Kidney epithelial cell (primary cell): Measurements from ENCODE around the gene GPR153. TPM values are rescaled to one million over a fixed set of nuclear protein-coding genes. Genes with fewer than 3 reads are reported as not detected.

Experiments used
- DNase-seq: peaks from one replicate; pipeline ENCODE4 v3.0.0-alpha.2; 2010; ENCODE audit warnings: low read depth
- H3K27me3 ChIP-seq: 2 replicates; pipeline ENCODE4 v1.6.0; 2011; ENCODE audit warnings: low read length; ENCODE audit not compliant: control insufficient read depth, insufficient read depth
- H3K36me3 ChIP-seq: 2 replicates; pipeline ENCODE4 v1.5.1; 2011; ENCODE audit warnings: low read length; ENCODE audit not compliant: control insufficient read depth, insufficient read depth
- H3K4me3 ChIP-seq: 2 replicates; pipeline ENCODE4 v1.5.1; 2011; ENCODE audit warnings: low read depth, mild to moderate bottlenecking, control low read depth, low read length
- total RNA-seq: library from RNA; depleted of rRNA; stranded (reverse); fragments of >200 nt; gene quantifications from 2 replicates; pipeline ENCODE4 v1.2.3, GENCODE V29; 2015
- TF ChIP-seq, protein P1 (sequence below): IDR thresholded peaks from 2 replicates; pipeline ENCODE4 v1.5.1; 2011; ENCODE audit warnings: mild to moderate bottlenecking, moderate library complexity, low read length, control low read depth, inconsistent platforms; ENCODE audit not compliant: insufficient read depth, poor library complexity, severe bottlenecking

The GPR153 gene
- total RNA-seq, 1 donor from 2014 or later: 11.4 TPM

DNA sequence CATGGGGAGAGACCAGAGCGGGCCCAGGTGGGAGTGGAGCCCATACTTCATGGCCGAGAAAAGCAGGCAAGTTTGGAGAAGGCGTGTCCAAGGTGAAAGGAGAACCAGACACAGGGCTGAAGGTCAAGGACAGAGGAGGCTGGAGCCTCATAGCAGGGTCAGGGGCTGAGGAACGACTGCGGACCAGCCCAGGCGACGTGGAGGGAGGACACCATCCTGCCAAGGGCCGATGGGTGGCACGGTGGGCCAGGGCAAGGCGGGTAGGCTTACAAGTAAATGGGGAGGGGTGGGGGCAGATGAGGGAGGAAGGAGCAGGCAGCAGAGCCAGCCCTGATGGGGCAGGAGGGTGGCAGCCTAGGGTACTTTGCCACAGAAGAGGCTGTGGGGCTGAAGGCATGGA, 18.2 kb upstream of the GPR153 start:
- Histone ChIP-seq H3K36me3 (no peaks in the 10 kb centered on the region), H3K4me3 (no peak overlapping the region), H3K27me3 (no peaks in the 10 kb centered on the region)
- DNase-seq: no peak
- TF ChIP-seq, protein P1, sequence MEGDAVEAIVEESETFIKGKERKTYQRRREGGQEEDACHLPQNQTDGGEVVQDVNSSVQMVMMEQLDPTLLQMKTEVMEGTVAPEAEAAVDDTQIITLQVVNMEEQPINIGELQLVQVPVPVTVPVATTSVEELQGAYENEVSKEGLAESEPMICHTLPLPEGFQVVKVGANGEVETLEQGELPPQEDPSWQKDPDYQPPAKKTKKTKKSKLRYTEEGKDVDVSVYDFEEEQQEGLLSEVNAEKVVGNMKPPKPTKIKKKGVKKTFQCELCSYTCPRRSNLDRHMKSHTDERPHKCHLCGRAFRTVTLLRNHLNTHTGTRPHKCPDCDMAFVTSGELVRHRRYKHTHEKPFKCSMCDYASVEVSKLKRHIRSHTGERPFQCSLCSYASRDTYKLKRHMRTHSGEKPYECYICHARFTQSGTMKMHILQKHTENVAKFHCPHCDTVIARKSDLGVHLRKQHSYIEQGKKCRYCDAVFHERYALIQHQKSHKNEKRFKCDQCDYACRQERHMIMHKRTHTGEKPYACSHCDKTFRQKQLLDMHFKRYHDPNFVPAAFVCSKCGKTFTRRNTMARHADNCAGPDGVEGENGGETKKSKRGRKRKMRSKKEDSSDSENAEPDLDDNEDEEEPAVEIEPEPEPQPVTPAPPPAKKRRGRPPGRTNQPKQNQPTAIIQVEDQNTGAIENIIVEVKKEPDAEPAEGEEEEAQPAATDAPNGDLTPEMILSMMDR: no peak

DNA sequence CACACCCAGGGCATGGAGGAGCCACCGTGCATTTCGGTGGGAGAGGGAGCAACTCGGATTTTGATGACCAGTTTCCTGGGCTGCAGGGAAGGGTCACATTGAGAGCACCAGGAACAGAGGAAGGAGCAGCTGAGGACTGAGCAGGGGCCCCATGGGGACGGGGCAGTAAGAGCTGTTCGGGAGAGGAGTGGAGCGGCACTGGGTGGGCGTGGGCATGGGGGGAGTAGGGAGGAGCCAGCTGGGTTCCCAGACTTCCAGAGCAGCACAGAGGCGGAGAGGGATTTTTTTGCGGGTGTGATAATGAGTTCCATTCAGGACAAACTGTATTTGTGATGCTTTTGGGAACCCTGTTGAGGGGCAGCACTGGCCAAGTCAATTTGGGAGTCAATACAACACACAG, 17.4 kb upstream of the GPR153 start:
- TF ChIP-seq, protein P1: no peak
- H3K36me3 ChIP-seq: no peaks in the 10 kb centered on the region
- DNase-seq: no peak

DNA sequence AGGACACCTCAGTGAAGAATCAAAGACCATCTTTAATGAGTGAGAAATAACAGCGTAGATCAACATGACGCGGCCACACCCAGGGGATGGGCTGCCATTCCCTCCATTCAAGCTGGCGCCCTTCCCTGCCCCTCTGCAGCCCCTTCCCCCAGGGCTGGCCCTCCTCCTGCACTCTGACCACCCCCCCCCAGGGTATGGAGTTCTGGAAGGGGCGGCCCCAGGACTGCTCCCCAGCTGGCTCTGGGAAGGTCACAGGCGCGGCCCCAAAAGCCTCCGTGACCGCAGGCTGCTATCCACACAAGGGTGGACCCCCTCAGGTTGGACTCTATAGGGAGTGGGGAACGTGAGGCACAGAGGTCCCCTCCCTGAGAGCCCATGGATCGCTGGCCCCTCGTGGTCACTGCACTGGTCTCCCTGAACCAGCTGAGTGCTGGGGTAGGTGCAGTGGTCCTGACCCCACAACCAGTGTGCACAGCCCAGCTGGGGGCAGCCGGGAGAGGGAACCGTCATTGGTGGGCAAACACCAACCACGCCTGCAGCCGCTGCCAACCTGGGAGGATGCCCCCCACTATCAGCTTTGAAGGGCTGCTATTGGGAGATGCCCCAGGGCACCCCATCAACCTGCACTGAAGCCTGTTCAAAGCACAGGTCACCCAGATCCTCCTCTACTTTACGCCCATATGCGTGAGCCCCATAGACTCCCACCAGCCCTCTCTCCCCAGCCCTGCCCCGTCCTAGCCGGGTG, 16.1 kb upstream of the GPR153 start:
- no peak overlapping the region for H3K4me3 ChIP-seq
- H3K36me3 ChIP-seq: no peaks in the 10 kb centered on the region
- TF ChIP-seq, protein P1: no peak
- no peaks in the 10 kb centered on the region for H3K27me3 ChIP-seq
- DNase-seq: no peak

More for the DNA sequence above, 17.4 kb upstream of the GPR153 start:
- Histone ChIP-seq H3K4me3 (no peak overlapping the region), H3K27me3 (no peaks in the 10 kb centered on the region)

DNA sequence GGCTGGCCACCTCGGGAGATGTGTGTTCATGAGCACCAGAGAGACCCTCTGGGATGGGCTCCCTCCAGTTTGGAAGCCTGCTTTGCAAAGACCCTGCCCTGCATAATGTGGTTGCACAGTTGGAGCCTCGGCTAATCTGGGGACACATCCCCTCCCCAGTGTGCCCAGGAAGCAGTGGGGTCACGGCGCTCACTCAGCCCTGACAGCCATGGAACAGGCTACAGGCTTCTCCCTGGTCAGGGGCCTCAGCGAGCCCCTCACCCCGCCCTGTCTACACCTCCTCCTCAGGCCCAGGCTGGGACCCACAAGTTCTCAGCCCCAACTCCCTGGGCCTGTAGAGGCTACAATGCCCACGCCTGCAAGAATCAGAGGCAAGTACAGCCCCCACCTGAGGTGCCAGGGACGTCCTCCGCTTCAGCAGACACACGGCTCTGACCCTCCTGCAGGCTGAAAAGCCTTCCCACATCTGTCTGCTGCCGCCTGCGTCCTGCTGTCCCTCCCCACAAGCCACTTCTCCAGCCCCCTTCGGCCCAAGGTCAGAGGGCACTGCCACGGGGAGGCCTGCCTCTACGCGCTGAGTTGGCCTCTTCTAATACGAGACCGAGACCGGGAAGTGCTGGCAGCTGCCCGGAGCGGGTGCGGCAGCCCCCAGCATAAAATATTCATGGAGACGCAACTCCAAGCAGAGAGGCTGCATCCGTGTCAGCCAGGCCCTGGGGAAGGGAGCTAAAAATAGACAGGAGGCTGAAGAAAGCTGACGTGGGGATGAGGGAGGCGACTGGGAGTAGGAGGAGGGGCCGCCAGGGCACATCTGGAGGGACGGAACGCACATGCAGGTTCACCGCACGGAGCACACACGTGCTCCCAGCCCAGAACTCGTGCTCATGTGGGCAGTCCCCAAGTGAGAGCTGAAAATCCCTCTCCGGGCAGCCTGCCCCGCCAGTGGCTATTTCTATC, 15.2 kb upstream of the GPR153 start:
- DNase-seq: no peak
- Histone ChIP-seq H3K4me3 (no peak overlapping the region), H3K27me3 (no peaks in the 10 kb centered on the region), H3K36me3 (no peaks in the 10 kb centered on the region)
- TF ChIP-seq, protein P1: no peak

DNA sequence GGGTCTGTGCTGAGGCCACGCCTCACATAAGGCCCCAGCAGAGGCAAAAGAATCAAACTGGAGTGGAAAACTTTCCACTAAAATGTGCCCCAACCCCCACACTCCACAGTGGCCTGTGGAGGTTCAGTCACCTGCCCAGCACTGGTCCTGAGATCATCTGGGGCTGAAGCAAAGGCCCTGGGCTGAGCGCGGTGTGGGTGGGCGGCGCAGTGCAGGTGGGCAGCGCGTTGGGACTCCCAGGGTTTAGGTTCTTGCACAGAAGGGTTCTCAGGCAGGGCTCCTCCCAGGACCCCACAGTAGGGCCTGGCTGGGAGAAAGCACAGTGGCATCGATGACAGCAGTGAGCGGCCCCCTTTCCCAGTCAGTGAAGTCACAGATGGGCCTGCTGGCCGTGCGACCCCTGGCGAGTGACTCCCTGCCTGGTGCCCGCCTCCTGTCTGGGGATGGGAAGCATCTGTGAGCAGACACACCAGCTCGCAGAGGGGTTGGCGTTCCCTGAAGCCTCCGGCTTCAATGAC, 13.8 kb upstream of the GPR153 start:
- H3K36me3 ChIP-seq: no peaks in the 10 kb centered on the region

More for the DNA sequence above, 13.8 kb upstream of the GPR153 start:
- no peak for DNase-seq
- Histone ChIP-seq H3K27me3 (no peaks in the 10 kb centered on the region), H3K4me3 (no peak overlapping the region)
- TF ChIP-seq, protein P1: no peak
